Prostate gland (tissue), 2 donors: ENCODE results near the gene ABCC4.

ENCODE experiments used
- CTCF ChIP-seq, 4 experiments: fragments of 200-600 bp in 2 of 4; fragments of 450-650 bp in 2 of 4; sonication (generic) in 2 of 4; IDR thresholded peaks; 1 replicate in 3 of 4; 2 replicates in 1 of 4; pipeline ENCODE4 v1.5.1; 2016 to 2019; ENCODE audit warnings: antibody characterized with exemption in 4 of 4, mild to moderate bottlenecking in 2 of 4, moderate library complexity in 2 of 4
- POLR2A ChIP-seq: fragments of 450-650 bp; IDR thresholded peaks from one replicate; pipeline ENCODE4 v1.6.1; 2016; ENCODE audit warnings: antibody characterized with exemption, mild to moderate bottlenecking

GRCh38 chr13:95118541-95119324 is 182.5 kb downstream of the ABCC4 start:
- TF ChIP-seq CTCF (IDR thresholded peaks at IDR 0.05) (no peak), POLR2A (no peak)
